Limb (tissue), 2 donors: ENCODE measurements around the gene ROPN1L.
"Not testable (repeated sequence)": the region's sequence is repeated elsewhere in the genome, so short reads cannot be mapped to it uniquely, and the experiment has no call there.

Source experiments
- DNase-seq, 2 donors: peaks; one replicate each; pipeline ENCODE4 v3.0.0-alpha.2; 2016; ENCODE audit errors: extremely low spot score in 2 of 2

ROPN1L gene

DNA sequence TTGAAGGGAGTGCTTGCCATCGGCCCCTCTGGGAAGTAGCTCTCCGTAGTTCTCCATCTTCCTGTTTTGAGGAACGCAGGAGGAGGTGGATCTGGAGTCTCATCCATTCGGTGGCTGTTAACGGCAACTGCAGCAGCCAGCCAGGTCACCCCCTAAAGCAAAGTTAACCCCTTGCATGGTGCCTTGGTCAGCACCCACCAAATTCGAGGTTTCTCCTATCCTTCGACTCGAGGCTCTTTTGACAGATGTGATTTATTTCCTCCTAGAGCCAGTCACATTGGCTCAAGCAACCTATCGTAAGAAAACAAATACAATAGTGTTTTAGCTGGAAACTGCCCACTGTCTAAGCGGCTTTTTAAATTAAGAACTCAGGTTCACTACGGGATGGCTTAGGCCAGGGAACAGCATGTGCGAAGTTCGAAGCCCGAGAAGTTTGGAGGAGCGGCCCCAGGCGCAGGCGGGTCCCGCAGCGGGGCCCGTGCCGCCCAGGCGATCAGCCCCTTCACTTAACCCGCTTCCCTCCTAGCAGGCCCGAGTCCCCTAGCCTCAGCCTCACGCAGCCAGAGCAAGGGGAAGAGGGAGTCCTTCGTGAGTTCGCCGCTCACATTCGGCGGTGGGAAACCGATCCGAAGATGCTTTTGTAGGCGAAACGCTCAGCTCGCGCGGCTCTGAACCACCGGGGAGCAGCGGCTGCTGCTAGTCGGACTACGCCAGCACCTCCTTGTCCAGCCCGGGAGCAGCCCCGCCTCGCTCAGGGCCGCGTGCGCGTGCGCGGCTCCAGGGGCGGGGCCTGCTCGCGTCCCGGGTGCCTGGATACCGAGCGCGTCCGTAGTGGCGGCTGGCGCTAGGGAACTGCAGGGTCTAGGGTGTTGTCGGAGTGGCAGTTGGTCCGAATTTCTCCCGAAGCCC, at the start of gene ROPN1L:
Gene ROPN1L, plus strand, starts transcription at position 797 of the 909 bp plus-strand sequence. CDS start 289 bp downstream, outside the sequence.
- peak; percentile 88 to 93 for DNase-seq

- not testable (repeated sequence) for DNase-seq
These were observed 48.9 kb upstream of the ROPN1L start for GRCh38 chr5:10392567-10393328.

DNA sequence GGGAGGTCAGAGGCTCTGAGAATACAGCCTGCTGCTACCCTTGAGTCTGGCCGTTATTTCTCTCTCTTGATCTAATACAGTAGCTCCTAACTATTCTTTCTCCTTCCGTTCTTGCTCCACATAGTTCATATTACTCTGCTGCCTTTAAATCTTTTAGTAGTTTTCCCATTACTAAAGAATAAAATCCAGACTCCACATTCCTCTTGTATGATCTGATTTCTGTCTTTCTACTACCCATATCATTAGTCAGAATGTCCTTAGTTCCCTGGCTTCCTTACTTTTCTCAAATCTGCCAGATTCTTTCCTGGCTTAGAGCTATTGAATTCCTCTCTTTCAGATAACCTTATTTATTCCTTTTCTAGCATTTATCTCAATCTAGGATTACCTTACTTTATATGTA, 48.2 kb upstream of the ROPN1L start:
- DNase-seq, result no peak

DNA sequence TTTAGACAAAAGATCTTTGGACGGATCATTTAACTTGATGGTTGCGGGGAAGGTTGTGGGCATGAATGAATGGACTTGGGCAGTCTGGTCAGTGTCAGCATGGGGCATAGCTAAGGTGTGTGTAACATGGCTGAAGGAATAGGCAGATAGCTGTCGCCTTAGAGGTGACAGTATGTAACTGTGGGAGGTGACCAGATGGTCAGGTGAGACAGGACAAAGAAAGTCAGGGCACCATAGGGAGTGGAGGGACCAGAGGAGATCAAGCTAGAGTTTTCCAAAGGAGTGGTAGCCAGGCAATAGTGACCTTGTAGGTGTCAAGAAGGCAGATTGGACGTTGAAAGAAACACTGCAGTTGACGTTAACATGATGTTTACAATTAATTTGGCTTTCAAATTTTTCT, 45.1 kb upstream of the ROPN1L start:
- no peak for DNase-seq

- DNase-seq, result no peak
These were observed 41.8 kb upstream of the ROPN1L start for GRCh38 chr5:10399839-10400238.

DNA sequence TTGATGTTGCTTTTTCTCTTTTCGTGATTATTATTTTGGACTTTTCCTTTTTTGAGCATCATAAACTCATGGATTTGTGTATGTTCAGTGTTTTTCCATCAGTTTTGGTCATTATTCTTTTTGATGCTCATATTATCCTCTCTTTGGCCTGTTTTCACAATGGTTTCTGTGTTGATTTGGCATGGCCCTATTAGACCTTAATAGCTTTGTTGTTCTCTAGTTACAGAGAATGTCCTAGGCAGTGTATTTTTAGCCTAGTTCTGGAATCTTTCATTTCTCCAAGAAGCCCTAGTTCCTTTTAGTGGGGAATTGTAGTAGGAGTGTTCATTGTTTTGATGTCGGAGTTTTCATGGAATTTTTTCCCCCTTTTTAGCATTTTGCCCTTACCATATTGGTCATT, 41.3 kb upstream of the ROPN1L start:
- no peak for DNase-seq

DNA sequence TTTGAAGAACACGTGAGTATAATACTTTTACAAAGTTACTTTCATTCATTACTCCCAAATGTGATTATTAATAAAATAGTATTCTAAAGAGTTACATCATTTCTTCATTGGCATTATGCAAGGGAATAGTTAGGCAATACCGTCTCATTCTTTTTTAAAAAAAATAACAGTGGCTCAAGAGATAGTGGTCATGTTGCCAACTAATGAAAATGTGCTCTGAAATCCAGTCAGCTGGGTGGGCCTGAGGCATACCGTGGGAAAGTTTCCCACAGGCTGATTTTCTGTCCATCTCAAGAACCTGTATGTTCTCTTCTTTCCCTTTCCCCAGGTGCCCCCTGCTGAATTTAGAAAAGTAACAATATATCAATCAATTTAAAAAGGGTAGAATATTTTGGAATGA, 40.8 kb upstream of the ROPN1L start:
- DNase-seq, result no peak

DNA sequence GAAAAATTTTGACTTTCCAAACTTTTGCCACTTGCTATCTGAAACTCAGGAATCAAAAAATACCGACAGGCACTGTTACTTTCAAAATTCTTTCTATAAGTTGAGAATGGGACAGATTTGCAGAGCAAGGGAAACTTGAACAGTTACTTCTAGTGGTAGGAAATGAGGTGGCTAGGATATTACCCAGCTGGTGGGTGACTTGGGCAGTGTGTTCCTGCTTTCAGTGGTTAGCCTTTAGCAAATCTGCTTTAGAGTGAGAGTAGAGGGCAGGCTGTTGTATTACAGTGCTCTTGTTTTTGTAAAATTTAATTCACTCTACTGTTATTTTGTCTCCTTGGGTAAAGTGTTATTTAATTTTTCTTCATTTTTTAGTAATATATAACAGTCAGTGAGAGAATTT, 40.2 kb upstream of the ROPN1L start:
- DNase-seq, result no peak

GRCh38 chr5:10403829-10404228, 37.9 kb upstream of the ROPN1L start:
- no peak for DNase-seq

GRCh38 chr5:10406651-10407050, 35.0 kb upstream of the ROPN1L start:
- DNase-seq, result no peak

GRCh38 chr5:10409504-10409903, 32.2 kb upstream of the ROPN1L start:
- no peak for DNase-seq

DNA sequence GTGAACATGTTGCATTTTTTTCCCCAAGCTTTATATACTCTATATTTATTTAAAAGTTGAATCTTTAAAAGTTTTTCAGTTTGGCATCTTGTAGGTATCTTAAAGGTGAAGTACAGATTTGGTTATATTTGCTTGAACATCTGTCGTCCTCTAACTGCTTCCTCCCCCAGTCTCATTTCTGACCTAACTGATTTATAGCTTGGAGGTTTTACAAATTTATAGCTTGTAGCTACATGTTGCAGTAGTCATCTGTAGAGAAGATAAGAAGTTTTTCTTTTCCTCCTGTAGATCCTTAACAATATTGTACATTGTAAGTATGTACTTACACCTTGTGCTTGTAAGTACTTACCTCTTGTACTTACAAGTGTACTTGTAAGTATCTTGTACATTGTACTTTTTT, 31.0 kb upstream of the ROPN1L start:
- DNase-seq, result no peak

DNA sequence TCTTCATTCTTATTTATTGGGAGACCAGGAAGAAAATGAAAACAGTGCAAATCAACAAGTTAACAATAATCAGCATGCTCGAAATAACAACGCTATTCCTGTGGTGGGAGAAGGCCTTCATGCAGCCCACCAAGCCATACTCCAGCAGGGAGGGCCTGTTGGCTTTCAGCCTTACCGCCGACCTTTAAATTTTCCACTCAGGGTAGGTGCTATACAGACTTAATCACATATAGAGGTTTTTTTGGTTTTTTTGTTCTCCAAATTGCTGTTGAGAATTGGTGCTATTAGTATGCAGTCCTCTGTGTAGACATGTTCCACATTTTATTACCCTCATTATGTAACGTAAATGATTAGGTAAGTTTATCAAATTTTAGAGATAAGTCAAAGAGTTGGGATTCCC, 30.3 kb upstream of the ROPN1L start:
- no peak for DNase-seq

DNA sequence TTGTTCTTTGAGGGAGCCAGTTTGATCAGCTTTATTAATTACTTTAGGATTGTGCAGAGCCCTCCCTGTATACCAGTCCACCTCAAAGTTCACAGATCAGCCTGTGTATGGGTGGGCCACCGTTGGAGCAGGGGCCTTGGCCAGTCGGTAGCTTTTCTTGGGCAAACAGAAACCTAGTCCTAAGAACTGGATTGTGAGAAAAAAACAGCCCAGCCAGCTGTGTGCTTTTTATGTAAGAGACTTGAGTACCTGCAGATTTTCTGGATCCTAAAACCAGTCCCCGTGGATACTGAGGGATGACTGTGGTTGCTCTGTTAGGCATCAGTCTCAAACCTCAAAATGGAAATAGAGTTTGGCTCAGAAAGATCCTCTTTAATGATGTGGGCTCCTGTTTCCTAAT, 24.8 kb upstream of the ROPN1L start:
- DNase-seq, result no peak

- DNase-seq, result no peak
These were observed 22.9 kb upstream of the ROPN1L start for GRCh38 chr5:10418654-10419345.

DNA sequence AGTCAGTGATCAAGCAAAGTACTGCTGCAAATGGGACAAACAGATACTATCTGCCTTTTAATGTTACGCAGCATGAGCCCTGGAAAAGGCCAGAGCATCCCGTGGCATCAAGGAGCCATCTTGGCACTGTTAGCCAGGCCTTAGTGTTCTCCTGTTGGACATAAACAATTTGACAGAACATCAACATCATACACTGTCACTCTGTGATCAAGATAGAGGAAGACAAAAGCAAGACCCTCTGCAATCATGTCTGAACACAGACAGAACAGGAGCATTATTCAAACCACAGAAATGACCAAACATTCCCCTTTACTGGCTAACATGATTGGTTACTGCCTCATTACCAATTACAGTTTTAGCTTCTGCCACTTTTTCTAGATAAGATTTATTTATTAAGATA, 21.2 kb upstream of the ROPN1L start:
- DNase-seq, result no peak

DNA sequence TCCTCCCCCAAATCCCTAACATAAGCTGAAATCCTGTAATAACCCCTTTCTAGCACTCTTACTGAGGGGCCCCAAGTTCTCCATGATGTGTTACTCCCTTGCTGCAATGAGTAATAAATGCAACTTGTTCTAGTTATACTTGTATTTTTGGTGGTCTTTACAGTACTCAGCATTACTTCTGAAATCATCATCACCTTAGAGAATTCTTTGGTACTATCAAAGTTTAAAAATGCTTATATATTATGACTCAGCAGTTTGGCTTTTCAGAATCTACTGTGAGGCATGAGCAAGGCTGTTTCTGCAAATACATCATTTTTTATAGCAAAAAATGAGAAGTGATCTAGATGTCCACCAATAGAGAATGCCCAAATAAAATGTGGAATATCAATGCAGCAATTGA, 20.7 kb upstream of the ROPN1L start:
- no peak for DNase-seq

- DNase-seq, result no peak
These were observed 19.6 kb upstream of the ROPN1L start for GRCh38 chr5:10421896-10422691.

- DNase-seq, result no peak
These were observed 18.7 kb upstream of the ROPN1L start for GRCh38 chr5:10423022-10423421.

DNA sequence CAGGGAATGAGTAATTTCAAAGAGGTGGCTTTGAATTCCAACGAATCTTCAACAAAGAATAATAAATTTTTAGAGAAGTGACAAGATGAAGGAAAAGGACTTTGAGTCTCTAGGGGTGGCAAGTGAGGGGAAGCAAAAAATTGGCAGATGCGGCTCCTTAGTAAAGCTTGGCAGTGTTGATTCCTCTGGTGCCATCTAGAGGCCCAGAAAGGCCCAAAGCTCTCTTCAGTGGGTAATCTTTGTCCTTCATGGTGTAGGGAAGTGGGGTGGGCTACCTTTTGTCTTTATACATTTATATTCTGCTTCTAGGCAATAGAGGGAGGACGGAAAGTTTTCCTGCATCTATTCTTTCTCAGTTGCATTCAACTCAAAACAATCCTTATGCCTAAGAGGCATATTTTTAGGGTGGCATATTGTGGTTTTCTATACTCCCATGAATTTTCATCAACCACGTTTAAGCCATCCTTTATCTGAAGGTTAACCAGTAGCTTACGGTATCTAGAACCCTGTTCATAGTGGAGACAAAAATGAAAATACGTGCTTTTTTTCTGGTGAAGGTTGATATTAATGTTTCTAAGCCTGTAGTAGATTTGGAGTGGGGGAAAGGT, 17.5 kb upstream of the ROPN1L start:
- peak in 1 of 2 donors; percentile 26 for DNase-seq

DNA sequence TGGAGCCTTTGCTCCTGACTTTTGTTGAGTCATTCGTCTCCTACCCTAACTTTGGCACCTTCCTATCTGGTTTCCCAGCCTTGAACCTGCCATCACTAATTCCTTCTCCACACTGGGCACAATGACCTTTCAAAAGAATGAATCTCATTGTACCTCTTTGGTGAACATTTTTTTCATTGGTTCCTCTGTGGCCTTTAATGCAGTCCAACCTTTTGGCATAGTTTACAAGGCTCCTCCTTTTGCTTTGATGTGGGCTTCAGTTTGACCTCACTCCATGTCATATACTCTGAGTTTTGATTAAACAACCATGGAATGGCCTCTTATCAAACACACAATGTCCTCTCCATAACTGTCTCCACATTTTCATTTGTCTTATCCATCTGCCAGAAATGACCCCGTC, 14.5 kb upstream of the ROPN1L start:
- no peak for DNase-seq
